Naive thymus-derived CD4-positive, alpha-beta T cell (primary cell): ENCODE measurements around the gene OSM. TPM values are rescaled to one million over a fixed set of nuclear protein-coding genes. Genes with fewer than 3 reads are reported as not detected.

Experiments
- ATAC-seq: fragments of 150-1000 bp; cut with Tn5 transposase; 2 replicates; pipeline ENCODE4 v1.10.0; 2021; ENCODE audit warnings: mild to moderate bottlenecking, moderate library complexity
- CTCF ChIA-PET: fragments of 350-600 bp; sonication (Branson Sonifier 250); formaldehyde crosslinking; loops from one replicate; lab custom pipeline; 2021; ENCODE audit warnings: antibody characterized with exemption; lab: Charles Lee
- POLR2A ChIA-PET: fragments of 350-600 bp; sonication (Branson Sonifier 250); formaldehyde crosslinking; loops from one replicate; lab custom pipeline; 2021; ENCODE audit warnings: antibody characterized with exemption, inconsistent platforms; lab: Charles Lee
- DNase-seq, 9 donors: peaks; one replicate each; pipeline versions ENCODE4 v3.0.0 to v3.0.0-alpha.2; 2020 to 2022; ENCODE audit warnings: mixed read lengths in 1 of 9
- H3K27ac ChIP-seq: one replicate; pipeline ENCODE4 v1.7.0; 2013; ENCODE audit warnings: mild to moderate bottlenecking, low read depth, low read length, moderate library complexity
- H3K27me3 ChIP-seq, 2 donors: one replicate each; pipeline ENCODE4 v1.7.0; 2013; ENCODE audit warnings: low read length in 2 of 2, mild to moderate bottlenecking in 2 of 2, moderate library complexity in 2 of 2; ENCODE audit not compliant: control insufficient read depth in 2 of 2, insufficient read depth in 2 of 2
- H3K36me3 ChIP-seq, 3 experiments: 1 replicate in 2 of 3; 2 replicates in 1 of 3; pipeline ENCODE4 v1.7.0; 2013; ENCODE audit warnings: low read length in 3 of 3, mild to moderate bottlenecking in 3 of 3, moderate library complexity in 1 of 3; ENCODE audit not compliant: insufficient read depth in 3 of 3, control insufficient read depth in 2 of 3
- H3K4me1 ChIP-seq, 2 donors: one replicate each; pipeline ENCODE4 v1.7.0; 2013; ENCODE audit warnings: low read length in 2 of 2, mild to moderate bottlenecking in 2 of 2, moderate library complexity in 1 of 2; ENCODE audit not compliant: control insufficient read depth in 2 of 2, insufficient read depth in 2 of 2
- H3K4me3 ChIP-seq: 2 replicates; pipeline ENCODE4 v1.7.0; 2013; ENCODE audit warnings: mild to moderate bottlenecking, low read length
- H3K9me3 ChIP-seq, 3 experiments: 1 replicate in 2 of 3; 2 replicates in 1 of 3; pipeline ENCODE4 v1.7.0; 2013; ENCODE audit warnings: low read length in 3 of 3; ENCODE audit not compliant: control insufficient read depth in 2 of 3
- H3K27ac Mint-ChIP-seq, 9 donors: one replicate each; pipeline ENCODE4 v1.8.0; 2020 to 2022; ENCODE audit warnings: mixed read lengths in 9 of 9, mild to moderate bottlenecking in 8 of 9, moderate library complexity in 5 of 9, inconsistent platforms in 2 of 9
- H3K27me3 Mint-ChIP-seq, 5 donors: one replicate each; pipeline ENCODE4 v1.8.0; 2021 to 2022; ENCODE audit warnings: mixed read lengths in 5 of 5, mild to moderate bottlenecking in 1 of 5
- H3K36me3 Mint-ChIP-seq, 5 donors: one replicate each; pipeline ENCODE4 v1.8.0; 2020 to 2022; ENCODE audit warnings: mixed read lengths in 5 of 5, mild to moderate bottlenecking in 3 of 5, inconsistent platforms in 1 of 5
- H3K4me1 Mint-ChIP-seq, 7 donors: one replicate each; pipeline ENCODE4 v1.8.0; 2020 to 2022; ENCODE audit warnings: mixed read lengths in 7 of 7, mild to moderate bottlenecking in 3 of 7, inconsistent platforms in 1 of 7
- H3K4me3 Mint-ChIP-seq, 10 donors: one replicate each; pipeline ENCODE4 v1.8.0; 2020 to 2022; ENCODE audit warnings: mild to moderate bottlenecking in 10 of 10, mixed read lengths in 10 of 10, moderate library complexity in 6 of 10, inconsistent platforms in 2 of 10
- H3K9me3 Mint-ChIP-seq, 11 donors: one replicate each; pipeline ENCODE4 v1.8.0; 2020 to 2022; ENCODE audit warnings: mixed read lengths in 11 of 11, mild to moderate bottlenecking in 4 of 11, inconsistent platforms in 1 of 11, moderate library complexity in 1 of 11
- intact Hi-C, 2 donors: fragments of 100-400 bp; cut with micrococcal nuclease; formaldehyde crosslinking; loops; one replicate each; pipeline ENCODE4 v1.15.1; 2023
- polyA plus RNA-seq, 2 donors: library from polyadenylated mRNA; unstranded; fragments of 300-500 nt; fragmentation: Illumina TruSeq; gene quantifications; one replicate each; pipeline ENCODE4 v1.2.3, GENCODE V29; 2021
- total RNA-seq, 6 experiments: library from RNA in 5 of 6; stranded (reverse) in 5 of 6; gene quantifications; 1 replicate in 5 of 6; 2 replicates in 1 of 6; pipeline ENCODE4 v1.2.3 and lab custom pipeline; 2021 to 2026

The OSM gene
- total and polyA plus RNA-seq, 7 experiments from 2014 or later = 0.49 to 158 (median 6.3) TPM

- peaks cover 8 to 64% of the 10 kb centered on the region in 2 donors for H3K4me1 ChIP-seq
Observed at GRCh38 chr22:30296324-30296723, 29.7 kb upstream of the OSM start.

GRCh38 chr22:30295576-30295975 lies 28.9 kb upstream of the OSM start:
- peak overlapping the region; percentile 77 for H3K27ac ChIP-seq
- peak overlapping the region; percentile 74 to 98 (median 97) for H3K27ac Mint-ChIP-seq
- H3K4me1 Mint-ChIP-seq = peaks cover 32 to 85% (median 70%) of the 10 kb centered on the region in 7 donors
- ChIA-PET POLR2A (interaction anchor here (0.6 to 32.8 kb wide), 4 partner anchors 25 to 296 kb away, joined by 3 to 1265 read pairs (median 6); partner anchors contain the start of genes CCDC157, PES1, SEC14L2 and SF3A1), CTCF (interaction anchor here (0.5 to 1.5 kb wide), 6 partner anchors 8 to 187 kb away, joined by 3 to 11 read pairs (median 4); partner anchors contain the start of gene RNF215)
- peak overlapping the region in 7 of 10 donors; percentile 16 to 82 (median 77) for H3K4me3 Mint-ChIP-seq
- no peaks in the 10 kb centered on the region for H3K9me3 ChIP-seq
- H3K36me3 Mint-ChIP-seq = peaks cover 3 to 37% (median 20%) of the 10 kb centered on the region in 5 donors
- H3K9me3 Mint-ChIP-seq = no peaks in the 10 kb centered on the region
- intact Hi-C loops = no loop called here
- H3K27me3 ChIP-seq = no peaks in the 10 kb centered on the region
- no peaks in the 10 kb centered on the region for H3K27me3 Mint-ChIP-seq
- H3K4me1 ChIP-seq = peaks cover 4 to 63% of the 10 kb centered on the region in 2 donors
- peaks cover 0 to 71% (median 26%) of the 10 kb centered on the region in 3 experiments for H3K36me3 ChIP-seq
- no peak overlapping the region for H3K4me3 ChIP-seq
- no peak for DNase-seq
- ATAC-seq = no peak

More at GRCh38 chr22:30296324-30296723, 29.7 kb upstream of the OSM start:
- Histone ChIP-seq H3K27me3 (no peaks in the 10 kb centered on the region), H3K4me3 (peak overlapping the region; percentile 14), H3K27ac (peak overlapping the region; percentile 77), H3K36me3 (peaks cover 0 to 73% (median 26%) of the 10 kb centered on the region in 3 experiments), H3K9me3 (no peaks in the 10 kb centered on the region)
- no peaks in the 10 kb centered on the region for H3K27me3 Mint-ChIP-seq
- ChIA-PET CTCF (interaction anchor here (0.5 to 1.5 kb wide), 6 partner anchors 8 to 188 kb away, joined by 3 to 11 read pairs (median 4); partner anchors contain the start of gene RNF215), POLR2A (interaction anchor here (0.9 to 48.9 kb wide), 5 partner anchors 5 to 128 kb away, joined by 3 to 1265 read pairs (median 8); partner anchors contain the start of genes CASTOR1, CCDC157, SEC14L2 and SF3A1)
- peak overlapping the region; percentile 23 to 82 (median 77) for H3K4me3 Mint-ChIP-seq
- H3K9me3 Mint-ChIP-seq = no peaks in the 10 kb centered on the region
- intact Hi-C loops = loop anchor here in 1 of 2 donors (1.0 kb wide), 1 partner anchor 9 kb away; no protein-coding TSS in a partner anchor
- ATAC-seq (peak; percentile 58), DNase-seq (peak in 7 of 9 donors; percentile 26 to 71 (median 52))
- peaks cover 28 to 85% (median 74%) of the 10 kb centered on the region in 7 donors for H3K4me1 Mint-ChIP-seq
- H3K27ac Mint-ChIP-seq = peak overlapping the region; percentile 74 to 98 (median 97)
- H3K36me3 Mint-ChIP-seq = peaks cover 3 to 44% (median 23%) of the 10 kb centered on the region in 5 donors

- no peaks in the 10 kb centered on the region for H3K27me3 Mint-ChIP-seq
- H3K4me3 Mint-ChIP-seq = no peak overlapping the region
- H3K9me3 ChIP-seq = no peaks in the 10 kb centered on the region
- H3K4me3 ChIP-seq = no peak overlapping the region
- POLR2A ChIA-PET = interaction anchor here (1.0 to 32.8 kb wide), 3 partner anchors 25 to 88 kb away, joined by 3 to 1265 read pairs (median 87); partner anchors contain the start of genes CCDC157, SF3A1 and TBC1D10A
- no peaks in the 10 kb centered on the region for H3K27me3 ChIP-seq
- ATAC-seq (no peak), DNase-seq (no peak)
- peaks cover 3 to 34% (median 20%) of the 10 kb centered on the region in 5 donors for H3K36me3 Mint-ChIP-seq
- peaks cover 0 to 64% (median 26%) of the 10 kb centered on the region in 3 experiments for H3K36me3 ChIP-seq
- H3K27ac Mint-ChIP-seq = peak overlapping the region in 6 of 9 donors; percentile 56 to 98 (median 95)
- intact Hi-C loops = no loop called here
- peaks cover 35 to 85% (median 73%) of the 10 kb centered on the region in 7 donors for H3K4me1 Mint-ChIP-seq
- peaks cover 11 to 64% of the 10 kb centered on the region in 2 donors for H3K4me1 ChIP-seq
- H3K27ac ChIP-seq = peak overlapping the region; percentile 20
- CTCF ChIA-PET = no interaction called here
- no peaks in the 10 kb centered on the region for H3K9me3 Mint-ChIP-seq
Observed at GRCh38 chr22:30294830-30295229, 28.2 kb upstream of the OSM start.

GRCh38 chr22:30294066-30294465 lies 27.4 kb upstream of the OSM start:
- H3K27me3 ChIP-seq = no peaks in the 10 kb centered on the region
- no peak for ATAC-seq
- H3K36me3 ChIP-seq = peaks cover 0 to 58% (median 22%) of the 10 kb centered on the region in 3 experiments
- H3K4me3 Mint-ChIP-seq = peak overlapping the region in 3 of 10 donors; percentile 7 to 56 (median 25)
- no peaks in the 10 kb centered on the region for H3K27me3 Mint-ChIP-seq
- POLR2A ChIA-PET = interaction anchor here (7.9 to 32.8 kb wide), 2 partner anchors 26 to 62 kb away, joined by 87 to 1265 read pairs; partner anchors contain the start of genes CCDC157, SF3A1 and TBC1D10A
- intact Hi-C loops = no loop called here
- H3K9me3 ChIP-seq = no peaks in the 10 kb centered on the region
- peak overlapping the region; percentile 23 to 93 (median 81) for H3K27ac Mint-ChIP-seq
- no peaks in the 10 kb centered on the region for H3K9me3 Mint-ChIP-seq
- H3K36me3 Mint-ChIP-seq = peaks cover 3 to 31% (median 20%) of the 10 kb centered on the region in 5 donors
- no peak overlapping the region for H3K27ac ChIP-seq
- H3K4me1 Mint-ChIP-seq = peaks cover 32 to 82% (median 69%) of the 10 kb centered on the region in 7 donors
- DNase-seq = no peak
- H3K4me3 ChIP-seq = no peak overlapping the region
- CTCF ChIA-PET = interaction anchor here (1.0 kb wide), 1 partner anchor 31 kb away, joined by 4 read pairs; no protein-coding TSS in a partner anchor
- H3K4me1 ChIP-seq = peaks cover 13 to 58% of the 10 kb centered on the region in 2 donors

- H3K36me3 ChIP-seq = peaks cover 0 to 51% (median 19%) of the 10 kb centered on the region in 3 experiments
- intact Hi-C loops = no loop called here
Observed at GRCh38 chr22:30293026-30293425, 26.4 kb upstream of the OSM start.

More at GRCh38 chr22:30293026-30293425, 26.4 kb upstream of the OSM start:
- Histone ChIP-seq H3K4me1 (peaks cover 21 to 56% of the 10 kb centered on the region in 2 donors), H3K27me3 (no peaks in the 10 kb centered on the region), H3K27ac (no peak overlapping the region), H3K4me3 (no peak overlapping the region), H3K9me3 (no peaks in the 10 kb centered on the region)
- Mint-ChIP-seq H3K9me3 (no peaks in the 10 kb centered on the region), H3K27ac (peak overlapping the region in 6 of 9 donors; percentile 36 to 93 (median 43)), H3K27me3 (no peaks in the 10 kb centered on the region), H3K4me1 (peaks cover 28 to 77% (median 64%) of the 10 kb centered on the region in 7 donors), H3K4me3 (no peak overlapping the region), H3K36me3 (peaks cover 3 to 27% (median 17%) of the 10 kb centered on the region in 5 donors)
- ATAC-seq = no peak
- DNase-seq = no peak
- ChIA-PET POLR2A (interaction anchor here (6.2 to 32.8 kb wide), 3 partner anchors 27 to 95 kb away, joined by 84 to 1265 read pairs (median 87); partner anchors contain the start of genes CCDC157, RNF215, SF3A1 and TBC1D10A), CTCF (interaction anchor here (0.9 to 6.8 kb wide), 2 partner anchors 19 to 94 kb away, joined by 3 to 74 read pairs; partner anchors contain the start of gene RNF215)
